ENCODE data around the gene HBG2.

- TF ChIP-seq CTCF (IDR thresholded peaks at IDR 0.05; ENCODE audit: poor library complexity) = no peak
- TF ChIP-seq EZH2 (IDR thresholded peaks at IDR 0.05; ENCODE audit: borderline replicate concordance) = no peak
These were observed 51.2 kb downstream of the HBG2 start for GRCh38 chr11:5203366-5203765.
